IMR-90 (cell line): ENCODE measurements around the gene NHSL1. TPM values are rescaled to one million over a fixed set of nuclear protein-coding genes. Genes with fewer than 3 reads are reported as not detected.

Experiments
- ATAC-seq: fragments of 200-7000 bp; cut with Tn5 transposase; 2 replicates; pipeline ENCODE4 v1.9.1; 2020; ENCODE audit warnings: low read depth, mild to moderate bottlenecking, moderate library complexity
- BruUV-seq: library from RNA; stranded (reverse); fragments of 400-500 nt; replicated peaks from 2 replicates; lab custom pipeline; 2021; lab: Mats Ljungman, UMichigan
- CTCF ChIA-PET: fragments of 300-600 bp; formaldehyde crosslinking; extraction: SDS; loops from one replicate; lab custom pipeline; 2021; ENCODE audit warnings: antibody characterized with exemption; lab: Yijun Ruan, JAX
- POLR2A ChIA-PET: fragments of 300-600 bp; sonication (Branson Sonifier 250); formaldehyde crosslinking; loops from one replicate; lab custom pipeline; 2022; ENCODE audit warnings: antibody characterized with exemption; ENCODE audit not compliant: unreplicated experiment; lab: Charles Lee
- DNase-seq: peaks from one replicate; pipeline ENCODE4 v3.0.0; 2013
- H2AFZ ChIP-seq: replicated peaks from 2 replicates; pipeline ENCODE3; 2013; ENCODE audit warnings: low read length, mild to moderate bottlenecking; ENCODE audit not compliant: poor library complexity
- H2AK5ac ChIP-seq: 2 replicates; pipeline ENCODE4 v1.6.1; 2013; ENCODE audit warnings: low read depth, low read length, inconsistent platforms
- H2AK9ac ChIP-seq: replicated peaks from 2 replicates; pipeline ENCODE3; 2013; ENCODE audit warnings: mild to moderate bottlenecking, low read depth, low read length, moderate library complexity; ENCODE audit not compliant: poor library complexity
- H2BK120ac ChIP-seq: 2 replicates; pipeline ENCODE4 v1.6.1; 2013; ENCODE audit warnings: low read depth, low read length, inconsistent platforms
- H2BK15ac ChIP-seq: 3 replicates; pipeline ENCODE4 v1.6.1; 2013; ENCODE audit warnings: low read depth, low read length, inconsistent platforms
- H2BK20ac ChIP-seq: 2 replicates; pipeline ENCODE4 v1.6.1; 2013; ENCODE audit warnings: low read depth, mild to moderate bottlenecking, inconsistent platforms, low read length, moderate library complexity
- H2BK5ac ChIP-seq: 2 replicates; pipeline ENCODE4 v1.6.1; 2013; ENCODE audit warnings: mild to moderate bottlenecking, low read depth, low read length, inconsistent platforms; ENCODE audit not compliant: poor library complexity, severe bottlenecking
- H3K14ac ChIP-seq: replicated peaks from 2 replicates; pipeline ENCODE4 v1.6.1; 2013; ENCODE audit warnings: low read depth, low read length, inconsistent platforms
- H3K18ac ChIP-seq: 2 replicates; pipeline ENCODE4 v1.6.1; 2013; ENCODE audit warnings: low read depth, low read length, control low read depth
- H3K23ac ChIP-seq: 2 replicates; pipeline ENCODE4 v1.6.1; 2013; ENCODE audit warnings: low read depth, low read length, inconsistent platforms
- H3K27ac ChIP-seq: 2 replicates; pipeline ENCODE4 v1.5.1; 2013; ENCODE audit warnings: mild to moderate bottlenecking, control low read depth, low read length; ENCODE audit not compliant: insufficient read depth
- H3K27me3 ChIP-seq: 2 replicates; pipeline ENCODE4 v1.6.1; 2013; ENCODE audit warnings: low read length; ENCODE audit not compliant: control insufficient read depth, insufficient read depth
- H3K36me3 ChIP-seq: 2 replicates; pipeline ENCODE4 v1.6.1; 2013; ENCODE audit warnings: low read length, mixed read lengths; ENCODE audit not compliant: control insufficient read depth, insufficient read depth
- H3K4ac ChIP-seq: 2 replicates; pipeline ENCODE4 v1.6.1; 2013; ENCODE audit warnings: low read depth, low read length, inconsistent platforms
- H3K4me1 ChIP-seq: 2 replicates; pipeline ENCODE4 v1.6.1; 2013; ENCODE audit warnings: low read length, mixed read lengths; ENCODE audit not compliant: control insufficient read depth, insufficient read depth
- H3K4me2 ChIP-seq: 2 replicates; pipeline ENCODE4 v1.6.1; 2013; ENCODE audit warnings: low read depth, mild to moderate bottlenecking, control low read depth, low read length, moderate library complexity
- H3K4me3 ChIP-seq: 2 replicates; pipeline ENCODE4 v1.5.1; 2013; ENCODE audit warnings: low read depth, mild to moderate bottlenecking, control low read depth, low read length, moderate library complexity; ENCODE audit not compliant: insufficient read depth
- H3K56ac ChIP-seq: 2 replicates; pipeline ENCODE4 v1.6.1; 2013; ENCODE audit warnings: low read length, inconsistent platforms; ENCODE audit not compliant: insufficient read depth; ENCODE audit errors: extremely low read depth
- H3K79me1 ChIP-seq, 2 experiments: 2 replicates each; pipeline ENCODE4 v1.6.1; 2013; ENCODE audit warnings: low read length in 2 of 2, inconsistent platforms in 1 of 2, low read depth in 1 of 2
- H3K9ac ChIP-seq: 2 replicates; pipeline ENCODE4 v1.6.1; 2013; ENCODE audit warnings: low read depth, low read length, control low read depth
- H3K9me1 ChIP-seq: 2 replicates; pipeline ENCODE4 v1.6.1; 2013; ENCODE audit warnings: low read length, inconsistent platforms; ENCODE audit not compliant: insufficient read depth
- H3K9me3 ChIP-seq: 2 replicates; pipeline ENCODE4 v1.6.1; 2013; ENCODE audit warnings: low read length; ENCODE audit not compliant: control insufficient read depth, insufficient read depth
- H4K20me1 ChIP-seq: 2 replicates; pipeline ENCODE4 v1.6.1; 2013; ENCODE audit warnings: low read length, inconsistent platforms; ENCODE audit not compliant: insufficient read depth
- H4K5ac ChIP-seq: 2 replicates; pipeline ENCODE4 v1.6.1; 2013; ENCODE audit warnings: mild to moderate bottlenecking, low read depth, low read length, control low read depth
- H4K8ac ChIP-seq, 2 experiments: 2 replicates each; pipeline ENCODE4 v1.6.1; 2013; ENCODE audit warnings: low read depth in 2 of 2, low read length in 2 of 2, control low read depth in 1 of 2, inconsistent platforms in 1 of 2
- H4K91ac ChIP-seq: 2 replicates; pipeline ENCODE4 v1.6.1; 2013; ENCODE audit warnings: low read depth, low read length, inconsistent platforms; ENCODE audit not compliant: insufficient read depth
- BHLHE40 ChIP-seq: fragments of 150-350 bp; IDR thresholded peaks from 2 replicates; pipeline ENCODE4 v1.6.1; 2016; ENCODE audit warnings: mild to moderate bottlenecking, low read depth, low read length
- CEBPB ChIP-seq: IDR thresholded peaks from 2 replicates; pipeline ENCODE4 v1.6.1; 2012; ENCODE audit warnings: low read depth, low read length, improper control_type of control experiment
- CHD1 ChIP-seq: IDR thresholded peaks from 2 replicates; pipeline ENCODE4 v1.6.1; 2012; ENCODE audit warnings: low read depth, low read length, improper control_type of control experiment
- FOS ChIP-seq: fragments of 150-350 bp; IDR thresholded peaks from 2 replicates; pipeline ENCODE4 v1.6.1; 2016; ENCODE audit warnings: low read depth, low read length
- MAFK ChIP-seq: IDR thresholded peaks from 2 replicates; pipeline ENCODE4 v1.6.1; 2012; ENCODE audit warnings: low read depth, low read length, improper control_type of control experiment
- MAZ ChIP-seq: IDR thresholded peaks from 2 replicates; pipeline ENCODE4 v1.6.1; 2012; ENCODE audit warnings: low read depth, mild to moderate bottlenecking, low read length, improper control_type of control experiment, moderate library complexity, borderline replicate concordance
- MXI1 ChIP-seq: IDR thresholded peaks from 2 replicates; pipeline ENCODE4 v1.6.1; 2012; ENCODE audit warnings: low read depth, mild to moderate bottlenecking, low read length, moderate library complexity, borderline replicate concordance
- NFE2L2 ChIP-seq: fragments of 150-350 bp; IDR thresholded peaks from 2 replicates; pipeline ENCODE4 v1.6.1; 2016; ENCODE audit warnings: low read depth, mild to moderate bottlenecking, low read length
- POLR2A ChIP-seq: IDR thresholded peaks from 2 replicates; pipeline ENCODE4 v1.6.1; 2012; ENCODE audit warnings: mild to moderate bottlenecking, low read depth, low read length
- RAD21 ChIP-seq: IDR thresholded peaks from 2 replicates; pipeline ENCODE4 v1.6.1; 2012; ENCODE audit warnings: low read length, improper control_type of control experiment
- RCOR1 ChIP-seq: IDR thresholded peaks from 2 replicates; pipeline ENCODE4 v1.6.1; 2012; ENCODE audit warnings: mild to moderate bottlenecking, low read length, improper control_type of control experiment; ENCODE audit not compliant: insufficient replicate concordance
- RFX5 ChIP-seq: IDR thresholded peaks from 2 replicates; pipeline ENCODE4 v1.8.0; 2012; ENCODE audit warnings: low read depth, mild to moderate bottlenecking, low read length, moderate library complexity
- SMC3 ChIP-seq: fragments of 150-350 bp; IDR thresholded peaks from 2 replicates; pipeline ENCODE4 v1.6.1; 2016; ENCODE audit warnings: low read depth, mild to moderate bottlenecking, antibody characterized with exemption, low read length, moderate library complexity
- WGBS, 2 experiments: methylation state at CpG; one replicate each; pipeline versions ENCODE4 v1.1.5 to v1.1.7; 2013; ENCODE audit warnings: missing lambda C conversion rate in 2 of 2; ENCODE audit not compliant: insufficient read length in 1 of 2; ENCODE audit errors: extremely low coverage in 2 of 2; 5-methylcytosine and 5-hydroxymethylcytosine counted together
- dilution Hi-C: fragments of 300-500 bp; cut with HindIII; formaldehyde crosslinking; loops from one replicate; pipeline ENCODE4 v1.14.3; 2018; ENCODE audit warnings: low sequenced_read_pairs; ENCODE audit not compliant: unreplicated experiment
- in situ Hi-C: fragments of 300-500 bp; cut with MboI; formaldehyde crosslinking; loops from 3 replicates; pipeline ENCODE4 v1.14.3; 2019; ENCODE audit warnings: low sequenced_read_pairs, inconsistent platforms, mixed read lengths
- intact Hi-C: fragments of 100-400 bp; cut with micrococcal nuclease; formaldehyde crosslinking; loops from 2 replicates; pipeline ENCODE4 v1.10.0; 2022
- polyA plus RNA-seq, 3 experiments: library from polyadenylated mRNA; depleted of rRNA; stranded (reverse); fragments of >200 nt; gene quantifications; 2 replicates each; pipeline ENCODE4 v1.2.3, GENCODE V29; 2012; ENCODE audit warnings: low replicate concordance in 1 of 3
- total RNA-seq: library from RNA; depleted of rRNA; stranded (reverse); fragments of >200 nt; gene quantifications from 2 replicates; pipeline ENCODE4 v1.2.3, GENCODE V29; 2012
- TF ChIP-seq, protein P1 (sequence below): fragments of 150-350 bp; IDR thresholded peaks from 2 replicates; pipeline ENCODE4 v1.6.1; 2017; ENCODE audit warnings: mild to moderate bottlenecking, antibody characterized with exemption, low read length, low read depth
- TF ChIP-seq, protein P2 (sequence below): fragments of 150-350 bp; IDR thresholded peaks from 2 replicates; pipeline ENCODE4 v1.6.1; 2016; ENCODE audit warnings: low read depth, mild to moderate bottlenecking, low read length, moderate library complexity, borderline replicate concordance
- TF ChIP-seq, protein P3 (sequence below): conservative IDR thresholded peaks from 2 replicates; pipeline ENCODE4 v1.5.1; 2012; ENCODE audit warnings: mild to moderate bottlenecking, low read depth, low read length, improper control_type of control experiment

The NHSL1 gene
- total and polyA plus RNA-seq, 2 of the 4 experiments (the other 2 are of a cell fraction), result 5.6 to 7.2 TPM

DNA sequence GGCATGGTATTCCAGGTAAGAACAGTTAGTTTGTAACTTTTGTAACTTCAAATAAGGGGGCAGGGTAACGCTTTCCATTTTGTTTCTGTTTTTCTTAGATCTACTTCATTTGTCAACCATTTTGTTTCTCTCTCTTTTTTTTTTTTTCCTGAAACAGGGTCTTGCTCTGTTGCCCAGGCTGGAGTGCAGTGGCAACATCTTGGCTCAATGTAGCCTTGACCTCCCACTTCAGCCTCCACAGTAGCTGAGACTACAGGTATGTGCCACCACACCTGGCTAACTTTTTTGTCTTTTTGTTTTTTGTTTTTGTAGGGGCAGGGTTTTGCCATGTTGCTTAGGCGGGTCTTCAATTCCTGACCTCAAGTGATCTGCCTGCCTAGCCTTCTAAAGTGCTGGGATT is 32.1 kb upstream of the NHSL1 start:
- intact Hi-C loops (no loop called here), dilution Hi-C loops (no loop called here), in situ Hi-C loops (no loop called here)
- no peak overlapping the region for H4K5ac ChIP-seq
- no peak overlapping the region for H4K91ac ChIP-seq
- no peak overlapping the region for H2AFZ ChIP-seq
- no peak overlapping the region for H2BK120ac ChIP-seq
- peaks cover 30 to 41% of the 10 kb centered on the region in 2 experiments for H3K79me1 ChIP-seq
- BruUV-seq, result no TSS peak
- H3K56ac ChIP-seq, result no peak overlapping the region
- ATAC-seq (no peak), DNase-seq (no peak)
- H4K20me1 ChIP-seq, result no peaks in the 10 kb centered on the region
- POLR2A ChIA-PET, result no interaction called here
- no peak overlapping the region for H2BK15ac ChIP-seq
- peaks cover 2% of the 10 kb centered on the region; the same call in 1 of the 2 replicates for H3K4me1 ChIP-seq
- no peak overlapping the region for H3K27ac ChIP-seq
- H3K23ac ChIP-seq, result no peak overlapping the region
- no peaks in the 10 kb centered on the region for H3K9me3 ChIP-seq
- no peak overlapping the region for H4K8ac ChIP-seq
- no peaks in the 10 kb centered on the region; the same call in 1 of the 2 replicates for H3K9me1 ChIP-seq
- no peak overlapping the region for H3K9ac ChIP-seq
- TF ChIP-seq CHD1, result no peak
- no peak for TF ChIP-seq NFE2L2
- TF ChIP-seq SMC3, result no peak
- TF ChIP-seq RFX5, result no peak
- no peak for TF ChIP-seq MAFK
- TF ChIP-seq, protein P1, sequence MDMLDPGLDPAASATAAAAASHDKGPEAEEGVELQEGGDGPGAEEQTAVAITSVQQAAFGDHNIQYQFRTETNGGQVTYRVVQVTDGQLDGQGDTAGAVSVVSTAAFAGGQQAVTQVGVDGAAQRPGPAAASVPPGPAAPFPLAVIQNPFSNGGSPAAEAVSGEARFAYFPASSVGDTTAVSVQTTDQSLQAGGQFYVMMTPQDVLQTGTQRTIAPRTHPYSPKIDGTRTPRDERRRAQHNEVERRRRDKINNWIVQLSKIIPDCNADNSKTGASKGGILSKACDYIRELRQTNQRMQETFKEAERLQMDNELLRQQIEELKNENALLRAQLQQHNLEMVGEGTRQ, result no peak
- TF ChIP-seq, protein P2, sequence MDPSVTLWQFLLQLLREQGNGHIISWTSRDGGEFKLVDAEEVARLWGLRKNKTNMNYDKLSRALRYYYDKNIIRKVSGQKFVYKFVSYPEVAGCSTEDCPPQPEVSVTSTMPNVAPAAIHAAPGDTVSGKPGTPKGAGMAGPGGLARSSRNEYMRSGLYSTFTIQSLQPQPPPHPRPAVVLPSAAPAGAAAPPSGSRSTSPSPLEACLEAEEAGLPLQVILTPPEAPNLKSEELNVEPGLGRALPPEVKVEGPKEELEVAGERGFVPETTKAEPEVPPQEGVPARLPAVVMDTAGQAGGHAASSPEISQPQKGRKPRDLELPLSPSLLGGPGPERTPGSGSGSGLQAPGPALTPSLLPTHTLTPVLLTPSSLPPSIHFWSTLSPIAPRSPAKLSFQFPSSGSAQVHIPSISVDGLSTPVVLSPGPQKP, result no peak
- no peak for TF ChIP-seq POLR2A
- TF ChIP-seq MAZ, result no peak
- TF ChIP-seq, protein P3, sequence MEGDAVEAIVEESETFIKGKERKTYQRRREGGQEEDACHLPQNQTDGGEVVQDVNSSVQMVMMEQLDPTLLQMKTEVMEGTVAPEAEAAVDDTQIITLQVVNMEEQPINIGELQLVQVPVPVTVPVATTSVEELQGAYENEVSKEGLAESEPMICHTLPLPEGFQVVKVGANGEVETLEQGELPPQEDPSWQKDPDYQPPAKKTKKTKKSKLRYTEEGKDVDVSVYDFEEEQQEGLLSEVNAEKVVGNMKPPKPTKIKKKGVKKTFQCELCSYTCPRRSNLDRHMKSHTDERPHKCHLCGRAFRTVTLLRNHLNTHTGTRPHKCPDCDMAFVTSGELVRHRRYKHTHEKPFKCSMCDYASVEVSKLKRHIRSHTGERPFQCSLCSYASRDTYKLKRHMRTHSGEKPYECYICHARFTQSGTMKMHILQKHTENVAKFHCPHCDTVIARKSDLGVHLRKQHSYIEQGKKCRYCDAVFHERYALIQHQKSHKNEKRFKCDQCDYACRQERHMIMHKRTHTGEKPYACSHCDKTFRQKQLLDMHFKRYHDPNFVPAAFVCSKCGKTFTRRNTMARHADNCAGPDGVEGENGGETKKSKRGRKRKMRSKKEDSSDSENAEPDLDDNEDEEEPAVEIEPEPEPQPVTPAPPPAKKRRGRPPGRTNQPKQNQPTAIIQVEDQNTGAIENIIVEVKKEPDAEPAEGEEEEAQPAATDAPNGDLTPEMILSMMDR, result no peak
- TF ChIP-seq CEBPB, result no peak
- no peak for TF ChIP-seq FOS
- no peak for TF ChIP-seq MXI1
- no peak for TF ChIP-seq RAD21
- no peak for TF ChIP-seq BHLHE40
- TF ChIP-seq RCOR1, result no peak
- no peak overlapping the region for H2AK9ac ChIP-seq
- H3K27me3 ChIP-seq, result no peaks in the 10 kb centered on the region
- WGBS, 2 experiments, result no CpG with 5 or more reads among the region's 2 CpGs
- H2BK5ac ChIP-seq, result no peak overlapping the region
- no peak overlapping the region for H3K4me3 ChIP-seq
- H3K4me2 ChIP-seq, result no peak overlapping the region
- H2BK20ac ChIP-seq, result no peak overlapping the region
- no peak overlapping the region for H3K18ac ChIP-seq
- H3K4ac ChIP-seq, result no peak overlapping the region
- CTCF ChIA-PET, result interaction anchor here (0.7 kb wide), 1 partner anchor 124 kb away, joined by 4 read pairs; no protein-coding TSS in a partner anchor
- H3K36me3 ChIP-seq, result no peaks in the 10 kb centered on the region
- no peak overlapping the region for H2AK5ac ChIP-seq
- no peak overlapping the region for H3K14ac ChIP-seq
